GM12873 (cell line): ENCODE measurements around the gene FOCAD.

Experiments
- TF ChIP-seq, protein P1 (sequence below): IDR thresholded peaks from 2 replicates; pipeline ENCODE4 v1.5.1; 2012; ENCODE audit warnings: low read depth, mild to moderate bottlenecking, moderate library complexity, low read length, control low read depth; ENCODE audit not compliant: insufficient read depth; ENCODE audit errors: missing control alignments

FOCAD gene

DNA sequence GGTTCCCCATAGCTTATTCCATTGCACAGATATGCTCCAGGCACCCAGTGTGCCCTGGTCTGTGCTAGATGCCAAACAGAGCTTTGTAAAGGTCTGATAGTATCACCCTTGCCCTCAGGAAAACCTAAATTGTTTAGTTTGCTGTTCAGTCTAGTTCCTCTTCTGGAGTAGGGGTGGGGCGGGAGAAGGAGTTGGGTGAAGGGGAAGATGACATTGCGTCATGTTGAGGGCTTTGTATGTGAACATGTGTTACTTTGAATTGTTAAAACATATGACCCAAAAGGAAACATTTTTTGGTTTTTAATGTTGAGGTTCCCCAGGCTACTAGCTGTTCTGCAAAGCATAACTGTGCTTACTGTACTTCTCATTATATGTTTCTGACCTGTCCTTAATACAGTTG lies 306.8 kb downstream of the FOCAD start:
- TF ChIP-seq, protein P1, sequence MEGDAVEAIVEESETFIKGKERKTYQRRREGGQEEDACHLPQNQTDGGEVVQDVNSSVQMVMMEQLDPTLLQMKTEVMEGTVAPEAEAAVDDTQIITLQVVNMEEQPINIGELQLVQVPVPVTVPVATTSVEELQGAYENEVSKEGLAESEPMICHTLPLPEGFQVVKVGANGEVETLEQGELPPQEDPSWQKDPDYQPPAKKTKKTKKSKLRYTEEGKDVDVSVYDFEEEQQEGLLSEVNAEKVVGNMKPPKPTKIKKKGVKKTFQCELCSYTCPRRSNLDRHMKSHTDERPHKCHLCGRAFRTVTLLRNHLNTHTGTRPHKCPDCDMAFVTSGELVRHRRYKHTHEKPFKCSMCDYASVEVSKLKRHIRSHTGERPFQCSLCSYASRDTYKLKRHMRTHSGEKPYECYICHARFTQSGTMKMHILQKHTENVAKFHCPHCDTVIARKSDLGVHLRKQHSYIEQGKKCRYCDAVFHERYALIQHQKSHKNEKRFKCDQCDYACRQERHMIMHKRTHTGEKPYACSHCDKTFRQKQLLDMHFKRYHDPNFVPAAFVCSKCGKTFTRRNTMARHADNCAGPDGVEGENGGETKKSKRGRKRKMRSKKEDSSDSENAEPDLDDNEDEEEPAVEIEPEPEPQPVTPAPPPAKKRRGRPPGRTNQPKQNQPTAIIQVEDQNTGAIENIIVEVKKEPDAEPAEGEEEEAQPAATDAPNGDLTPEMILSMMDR: no peak

DNA sequence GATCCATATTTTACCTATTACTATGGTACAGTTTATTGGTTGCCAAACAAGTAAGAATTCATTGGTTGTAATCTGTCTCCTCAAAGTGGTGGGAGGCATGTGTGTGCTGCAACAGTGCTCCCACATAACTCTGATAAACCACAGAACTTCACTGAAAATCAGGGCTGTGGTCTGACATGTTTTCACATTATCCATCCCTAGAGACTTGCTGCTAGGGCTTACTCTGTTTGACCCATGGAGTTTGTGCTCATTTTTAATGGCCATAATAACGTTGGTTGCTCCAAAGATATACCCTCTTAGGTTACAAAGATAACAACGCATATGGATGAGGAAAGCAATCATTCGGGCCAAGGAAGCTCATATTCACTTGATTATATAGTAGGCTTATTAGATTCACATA lies 310.4 kb downstream of the FOCAD start:
- TF ChIP-seq, protein P1: no peak

DNA sequence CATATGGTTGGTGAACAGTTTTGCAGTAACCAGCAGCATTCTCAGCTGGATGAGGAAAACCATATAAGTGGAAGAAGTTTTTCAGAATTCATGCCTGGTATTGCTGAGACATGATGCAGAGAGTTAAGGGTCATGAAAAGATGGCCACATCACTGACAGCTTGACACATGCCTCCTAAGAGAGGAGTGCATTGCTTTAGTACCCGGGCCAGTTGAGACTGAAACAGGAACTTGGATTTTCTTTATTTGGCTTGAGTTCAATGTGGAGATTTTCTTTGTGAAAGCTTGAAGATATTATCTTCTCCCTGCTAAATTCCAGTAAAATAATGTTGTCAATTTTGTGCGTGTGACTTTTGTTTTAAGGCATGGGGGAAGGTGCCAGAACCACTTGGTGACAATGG lies 311.6 kb downstream of the FOCAD start:
- TF ChIP-seq, protein P1: no peak

DNA sequence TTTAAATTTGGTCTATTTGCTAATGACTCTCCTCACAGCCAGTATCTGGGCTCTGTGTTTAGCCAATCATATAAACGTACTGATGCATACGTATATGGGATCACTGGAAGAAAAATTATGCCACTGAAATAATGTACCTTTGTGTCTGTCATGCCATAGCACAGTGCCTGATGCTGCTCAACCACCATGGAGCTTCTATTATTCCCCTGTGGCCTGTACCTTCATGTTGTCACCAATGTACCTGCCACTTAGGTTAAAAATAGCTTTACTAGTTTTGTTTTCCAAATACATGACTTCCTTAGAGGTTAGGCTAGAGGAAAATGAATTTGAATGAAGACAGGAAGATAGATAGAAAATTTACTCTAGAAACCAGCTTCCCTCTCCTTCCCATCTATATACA lies 312.8 kb downstream of the FOCAD start:
- TF ChIP-seq, protein P1: no peak

DNA sequence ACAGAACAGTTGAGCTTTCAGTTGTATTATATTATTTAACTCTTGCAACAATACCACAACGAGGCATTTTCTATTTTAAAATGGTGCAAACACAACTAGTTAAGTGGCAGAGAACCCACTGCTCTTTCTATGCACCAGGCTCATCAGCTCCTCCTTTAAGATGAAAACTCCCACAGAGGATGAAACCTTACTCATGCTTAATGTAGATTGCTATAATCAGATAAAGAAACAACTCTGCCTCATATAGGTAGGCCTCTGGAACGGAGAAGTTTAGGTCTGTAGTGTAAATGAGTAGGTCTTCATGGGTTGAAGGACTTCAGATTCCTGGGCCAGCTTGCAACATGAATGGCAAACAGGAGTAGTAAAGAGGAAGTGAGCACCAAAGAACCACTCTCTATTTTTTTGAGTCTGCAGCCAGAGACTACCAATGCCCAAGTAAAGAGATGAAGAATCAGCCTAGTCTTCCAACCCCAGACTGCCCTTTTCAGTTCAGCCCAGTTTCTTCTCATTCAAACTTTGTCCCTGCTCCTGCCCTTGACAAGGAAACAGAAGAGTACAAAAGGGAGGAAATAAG lies 313.5 kb downstream of the FOCAD start:
- TF ChIP-seq, protein P1: no peak

DNA sequence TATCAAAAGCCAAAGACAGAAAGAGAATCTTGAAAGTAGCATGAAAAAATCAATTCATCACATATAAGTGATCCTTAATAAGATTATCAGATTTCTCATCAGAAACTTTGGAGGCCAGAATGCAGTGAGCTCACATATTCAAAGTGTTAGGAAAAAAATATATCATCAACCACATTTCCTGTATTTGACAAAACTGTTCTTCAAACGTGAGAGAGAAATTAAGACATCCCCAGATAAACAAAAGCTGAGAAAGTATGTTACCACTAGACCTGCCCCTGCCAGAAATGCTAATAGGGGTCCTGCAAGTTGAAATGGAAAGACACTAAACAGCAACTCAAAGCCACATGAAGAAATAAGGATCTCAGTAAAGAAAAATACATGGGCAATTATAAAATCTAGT lies 317.5 kb downstream of the FOCAD start:
- TF ChIP-seq, protein P1: no peak

DNA sequence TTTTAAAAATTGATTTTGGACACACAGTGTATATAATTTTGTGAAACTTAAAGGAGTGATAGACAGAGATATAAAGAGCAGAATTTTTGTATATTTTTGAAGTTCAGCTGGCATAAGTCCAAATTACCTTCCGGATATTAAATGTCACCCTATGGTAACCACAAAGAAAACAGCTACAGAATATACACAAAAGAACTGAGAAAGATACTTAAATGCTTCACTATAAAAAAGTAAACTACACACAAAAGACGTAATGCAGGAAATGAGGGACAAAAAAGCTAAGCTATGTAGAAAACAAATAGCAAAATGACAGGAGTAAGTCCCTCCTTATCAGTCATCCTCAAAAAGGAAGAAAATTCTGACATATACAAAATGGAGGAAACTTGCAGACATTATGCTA lies 318.0 kb downstream of the FOCAD start:
- TF ChIP-seq, protein P1: no peak
